BLaER1 treated with 17β-estradiol and CSF1 and Interleukin-3, amounts not matched to agents 10 nM and 100 nM (cell line): ENCODE data around the gene PANK2.
"Not testable (repeated sequence)": the region's sequence is repeated elsewhere in the genome, so short reads cannot be mapped to it uniquely, and the experiment has no call there.

Experiments
- H3K27ac ChIP-seq, 11 experiments: shearing (Covaris generic); formaldehyde crosslinking; 2 replicates each; pipeline ENCODE4 v1.8.1; 2022
- H3K27me3 ChIP-seq, 11 experiments: shearing (Covaris generic); formaldehyde crosslinking; 2 replicates each; pipeline ENCODE4 v1.8.1; 2022
- H3K36me3 ChIP-seq, 11 experiments: shearing (Covaris generic); formaldehyde crosslinking; 2 replicates each; pipeline ENCODE4 v1.8.1; 2022
- H3K4me1 ChIP-seq, 10 experiments: shearing (Covaris generic); formaldehyde crosslinking; 2 replicates each; pipeline ENCODE4 v1.8.1; 2022
- H3K4me2 ChIP-seq, 11 experiments: shearing (Covaris generic); formaldehyde crosslinking; 2 replicates each; pipeline ENCODE4 v1.8.1; 2022
- H3K4me3 ChIP-seq, 10 experiments: shearing (Covaris generic); formaldehyde crosslinking; 2 replicates each; pipeline ENCODE4 v1.8.1; 2022
- H3K9ac ChIP-seq, 11 experiments: shearing (Covaris generic); formaldehyde crosslinking; 2 replicates each; pipeline ENCODE4 v1.8.1; 2022
- H3K9me3 ChIP-seq, 11 experiments: shearing (Covaris generic); formaldehyde crosslinking; replicated peaks in 1 of 11; 2 replicates each; pipeline ENCODE4 v1.8.1; 2022
- H4K20me1 ChIP-seq, 11 experiments: shearing (Covaris generic); formaldehyde crosslinking; 2 replicates each; pipeline ENCODE4 v1.8.1; 2022
- Cebpa-rat ChIP-seq, 11 experiments: shearing (Covaris generic); IDR thresholded peaks; 2 replicates each; pipeline ENCODE4 v1.8.1; 2022

Gene PANK2

DNA sequence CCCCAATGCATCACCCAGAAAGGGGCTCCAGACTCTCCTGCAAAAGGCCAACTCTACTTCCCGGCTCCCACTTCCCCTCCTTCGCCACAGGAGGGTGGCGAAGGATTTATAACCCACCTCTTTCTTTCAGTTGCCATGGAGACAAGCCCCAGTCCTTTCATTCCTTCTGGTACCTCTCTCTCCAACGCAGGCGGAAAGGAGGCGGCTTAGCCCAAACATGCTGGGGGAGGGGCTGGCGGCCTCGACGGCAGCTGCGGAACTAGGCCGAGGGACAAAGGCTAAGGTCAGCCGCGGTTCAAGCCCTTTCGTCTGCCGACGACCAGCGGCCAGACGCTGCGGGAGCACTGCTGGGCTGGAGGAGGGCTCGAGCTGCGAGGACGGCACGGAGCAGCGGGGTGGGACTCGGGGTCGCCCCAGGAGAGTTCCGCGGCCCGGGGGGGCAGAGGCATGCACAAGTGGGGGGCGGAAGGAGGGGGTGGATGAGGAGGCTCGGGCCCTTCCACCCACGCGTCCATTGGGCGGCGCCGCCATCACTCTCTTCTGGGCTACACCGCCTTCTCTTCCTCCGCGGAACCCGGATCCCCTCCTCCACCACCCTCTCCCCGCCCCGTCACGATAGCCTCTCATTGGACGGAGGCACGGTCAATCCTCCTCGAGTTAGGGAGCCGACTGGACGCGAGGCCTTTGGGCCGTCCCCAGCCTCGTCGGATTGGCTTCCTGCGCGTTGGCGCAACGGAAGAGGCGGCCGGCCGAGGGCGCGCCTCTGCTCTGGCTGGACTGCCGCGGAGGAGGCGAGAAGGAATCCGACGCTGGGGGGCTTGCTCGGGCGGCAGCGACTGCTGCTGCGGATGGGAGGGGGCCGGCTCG lies at the start of gene PANK2:
TSS of gene PANK2 (plus strand) at position 766 of the 867 bp plus-strand sequence.
- H4K20me1 ChIP-seq: peaks cover 36 to 46% (median 41%) of the 10 kb centered on the region in 11 experiments

GRCh38 chr20:3840201-3840600 lies 49.0 kb upstream of the PANK2 start:
- Histone ChIP-seq H3K4me2 (peak overlapping the region; percentile 59 to 84 (median 75); a peak in 21 of 22 replicates), H3K4me1 (peaks cover 34 to 80% (median 58%) of the 10 kb centered on the region in 10 experiments), H3K27ac (peak overlapping the region in 9 of 11 experiments; percentile 66 to 98 (median 95); a peak in 18 of 22 replicates), H3K9ac (peak overlapping the region in 9 of 11 experiments; percentile 42 to 83 (median 75); a peak in 15 of 22 replicates), H3K9me3 (peaks cover 0 to 10% (median 7%) of the 10 kb centered on the region in 11 experiments; a peak in 7 of 22 replicates)
- not testable (repeated sequence) for H3K27me3 ChIP-seq, H3K36me3 ChIP-seq, H3K4me3 ChIP-seq, H4K20me1 ChIP-seq

More for the DNA sequence above, at the start of gene PANK2:
- TF ChIP-seq Cebpa-rat (IDR thresholded peaks at IDR 0.05): no peak
- Histone ChIP-seq H3K9ac (peak within 1 kb of the TSS; percentile 92 to 100 (median 98)), H3K4me1 (peaks cover 32 to 49% (median 45%) of the 10 kb centered on the region in 10 experiments), H3K27me3 (no peaks in the 10 kb centered on the region), H3K36me3 (peaks cover 28 to 61% (median 32%) of the 10 kb centered on the region in 11 experiments; a peak in 21 of 22 replicates), H3K27ac (peak within 1 kb of the TSS; percentile 88 to 99 (median 98)), H3K4me3 (peak within 1 kb of the TSS; percentile 90 to 100 (median 96)), H3K4me2 (peak within 1 kb of the TSS; percentile 91 to 98 (median 96)), H3K9me3 (no peaks in the 10 kb centered on the region)

- Histone ChIP-seq H4K20me1 (peaks cover 0 to 5% (median under 1%) of the 10 kb centered on the region in 11 experiments; a peak in 11 of 22 replicates), H3K36me3 (no peaks in the 10 kb centered on the region), H3K4me3 (no peak overlapping the region), H3K27ac (peak overlapping the region in 8 of 11 experiments; percentile 14 to 95 (median 56); a peak in 16 of 22 replicates), H3K9ac (peak overlapping the region in 5 of 11 experiments; percentile 11 to 58 (median 37); a peak in 9 of 22 replicates), H3K27me3 (no peaks in the 10 kb centered on the region), H3K4me1 (peaks cover 44 to 84% (median 70%) of the 10 kb centered on the region in 10 experiments), H3K9me3 (no peaks in the 10 kb centered on the region), H3K4me2 (peak overlapping the region in 9 of 11 experiments; percentile 30 to 64 (median 50); a peak in 16 of 22 replicates)
- no peak for TF ChIP-seq Cebpa-rat (IDR thresholded peaks at IDR 0.05)
Observed at GRCh38 chr20:3842348-3842930, 46.7 kb upstream of the PANK2 start.

- peak overlapping the region in 7 of 11 experiments; percentile 35 to 64 (median 54); a peak in 10 of 22 replicates for H3K4me2 ChIP-seq
- H3K9ac ChIP-seq: peak overlapping the region in 1 of 11 experiments; percentile 4; a peak in 1 of 22 replicates
- TF ChIP-seq Cebpa-rat (IDR thresholded peaks at IDR 0.05): no peak
- peaks cover 0 to 5% (median 0%) of the 10 kb centered on the region in 11 experiments; a peak in 2 of 22 replicates for H3K36me3 ChIP-seq
- H4K20me1 ChIP-seq: peaks cover 3 to 15% (median 11%) of the 10 kb centered on the region in 11 experiments; a peak in 13 of 22 replicates
- H3K4me3 ChIP-seq: no peak overlapping the region
- H3K27ac ChIP-seq: peak overlapping the region in 8 of 11 experiments; percentile 14 to 95 (median 56); a peak in 11 of 22 replicates
- H3K4me1 ChIP-seq: peaks cover 50 to 84% (median 71%) of the 10 kb centered on the region in 10 experiments
- H3K9me3 ChIP-seq: no peaks in the 10 kb centered on the region
- no peaks in the 10 kb centered on the region for H3K27me3 ChIP-seq
Observed at GRCh38 chr20:3843490-3843889, 45.7 kb upstream of the PANK2 start.

- not testable (repeated sequence) for H3K27me3 ChIP-seq, H3K4me3 ChIP-seq, H3K9ac ChIP-seq, H3K9me3 ChIP-seq
- H4K20me1 ChIP-seq: peaks cover 3 to 21% (median 17%) of the 10 kb centered on the region in 11 experiments; a peak in 13 of 22 replicates
- peak overlapping the region in 3 of 11 experiments; percentile 36 to 59 (median 54); a peak in 4 of 22 replicates for H3K4me2 ChIP-seq
- H3K4me1 ChIP-seq: peaks cover 50 to 84% (median 70%) of the 10 kb centered on the region in 10 experiments
- H3K36me3 ChIP-seq: peaks cover 0 to 11% (median 0%) of the 10 kb centered on the region in 11 experiments; a peak in 2 of 22 replicates
- H3K27ac ChIP-seq: peak overlapping the region in 3 of 11 experiments; percentile 25 to 95 (median 68); a peak in 6 of 22 replicates
Observed at GRCh38 chr20:3843990-3844619, 45.1 kb upstream of the PANK2 start.

DNA sequence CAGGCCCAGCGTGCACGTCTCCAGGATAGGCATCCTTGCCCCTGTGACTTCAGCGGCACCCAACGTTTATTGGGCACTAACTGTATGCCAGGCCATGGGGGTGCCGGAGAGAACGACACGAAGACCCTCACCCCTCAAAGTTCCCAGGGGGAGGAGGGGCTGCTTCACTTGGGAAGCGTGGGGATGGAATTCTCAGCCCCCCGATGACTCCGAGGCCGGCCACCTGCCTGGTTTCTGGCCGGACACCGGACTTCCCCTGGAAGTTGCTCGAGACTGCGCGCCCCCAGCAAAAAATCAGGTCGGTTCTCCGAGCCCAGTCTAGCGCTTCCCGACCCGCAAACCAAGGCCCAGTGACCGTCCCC lies 42.8 kb upstream of the PANK2 start:
- Histone ChIP-seq H3K9ac (peak overlapping the region; percentile 91 to 98 (median 97)), H3K27ac (peak overlapping the region; percentile 84 to 97 (median 95)), H3K4me1 (peaks cover 36 to 68% (median 50%) of the 10 kb centered on the region in 10 experiments), H3K4me3 (peak overlapping the region; percentile 76 to 100 (median 93)), H3K4me2 (peak overlapping the region; percentile 91 to 99 (median 95)), H3K27me3 (no peaks in the 10 kb centered on the region), H4K20me1 (peaks cover 3 to 32% (median 25%) of the 10 kb centered on the region in 11 experiments; a peak in 14 of 22 replicates), H3K9me3 (no peaks in the 10 kb centered on the region), H3K36me3 (peaks cover 0 to 21% (median 11%) of the 10 kb centered on the region in 11 experiments; a peak in 11 of 22 replicates)
- no peak for TF ChIP-seq Cebpa-rat (IDR thresholded peaks at IDR 0.05)

DNA sequence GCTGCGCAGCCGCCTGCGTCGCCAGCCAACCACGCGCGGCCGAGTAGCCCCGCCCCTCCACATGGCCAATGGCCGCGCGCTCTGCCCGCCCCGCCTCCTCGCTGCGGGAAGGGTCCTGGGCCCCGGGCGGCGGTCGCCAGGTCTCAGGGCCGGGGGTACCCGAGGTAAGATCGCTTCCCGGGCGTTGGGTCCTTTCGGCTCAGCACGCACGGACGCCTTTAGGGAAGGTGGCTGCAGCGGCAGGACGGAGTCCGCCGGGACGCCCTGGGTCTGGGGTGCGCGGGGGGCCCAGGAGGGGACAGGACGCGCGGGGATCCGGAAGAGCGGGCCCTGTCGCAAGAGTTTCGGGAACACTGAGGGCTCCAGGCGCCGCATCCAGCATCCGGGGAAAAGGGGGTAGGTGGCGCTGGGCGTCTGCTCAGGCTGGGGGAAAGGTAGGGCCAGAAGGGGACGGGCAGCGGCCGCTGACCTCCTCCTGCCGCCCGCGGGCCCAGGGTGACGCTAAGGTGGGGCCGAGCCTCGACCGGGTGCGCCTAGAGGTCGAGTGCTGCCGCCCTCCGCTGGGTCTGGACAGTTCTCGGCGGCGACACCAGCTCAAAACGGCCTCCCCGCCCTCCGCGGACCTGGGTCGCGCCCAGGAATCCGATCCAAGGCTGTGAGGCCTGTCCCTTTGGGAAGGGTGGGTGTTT lies 42.3 kb upstream of the PANK2 start, which contains the start of gene MAVS:
TSS of gene MAVS (plus strand) at position 95 of the 689 bp plus-strand sequence. CDS start 7,791 bp downstream, outside the sequence.
- Histone ChIP-seq H3K4me2 (peak within 1 kb of the TSS; percentile 91 to 99 (median 95)), H3K27ac (peak within 1 kb of the TSS; percentile 84 to 97 (median 95)), H3K9me3 (no peaks in the 10 kb centered on the region), H3K27me3 (no peaks in the 10 kb centered on the region), H3K36me3 (peaks cover 0 to 25% (median 11%) of the 10 kb centered on the region in 11 experiments; a peak in 11 of 22 replicates), H4K20me1 (peaks cover 3 to 35% (median 26%) of the 10 kb centered on the region in 11 experiments; a peak in 14 of 22 replicates), H3K9ac (peak within 1 kb of the TSS; percentile 91 to 98 (median 97)), H3K4me1 (peaks cover 36 to 63% (median 46%) of the 10 kb centered on the region in 10 experiments), H3K4me3 (peak within 1 kb of the TSS; percentile 76 to 100 (median 93))
- TF ChIP-seq Cebpa-rat (IDR thresholded peaks at IDR 0.05): no peak
